HG03575 (cell line): ENCODE measurements around the gene KRTAP9-1.
"Not testable (repeated sequence)": the region's sequence is repeated elsewhere in the genome, so short reads cannot be mapped to it uniquely, and the experiment has no call there.

ENCODE experiments used
- ATAC-seq: cut with Tn5 transposase; IDR thresholded peaks from one replicate; pipeline ENCODE4 v1.9.1; 2021; ENCODE audit not compliant: unreplicated experiment, insufficient number of reproducible peaks, low FRiP score; ENCODE audit errors: extremely low read depth

The KRTAP9-1 gene

GRCh38 chr17:41189837-41190318, at the start of gene KRTAP9-1:
Gene KRTAP9-1 (plus strand): TSS chr17:41189887. CDS start chr17:41189887, 0 bp downstream.
- ATAC-seq, result not testable (repeated sequence)

- no peak for ATAC-seq
These were observed 49.1 kb upstream of the KRTAP9-1 start, which contains the start of gene KRTAP4-6 for GRCh38 chr17:41140360-41141131. Gene KRTAP4-6 (minus strand): TSS chr17:41140544. CDS start chr17:41140487, 57 bp downstream.

- ATAC-seq, result no peak
These were observed 48.3 kb upstream of the KRTAP9-1 start for GRCh38 chr17:41141361-41141760.

GRCh38 chr17:41144846-41145245, 44.8 kb upstream of the KRTAP9-1 start:
- no peak for ATAC-seq

- no peak for ATAC-seq
These were observed 44.4 kb upstream of the KRTAP9-1 start for GRCh38 chr17:41145261-41145660.

- no peak for ATAC-seq
These were observed 42.0 kb upstream of the KRTAP9-1 start for GRCh38 chr17:41147531-41148204.

- ATAC-seq, result not testable (repeated sequence)
These were observed 40.6 kb upstream of the KRTAP9-1 start for GRCh38 chr17:41148971-41149651.

- no peak for ATAC-seq
These were observed 40.1 kb upstream of the KRTAP9-1 start, which contains the start of gene KRTAP4-5 for GRCh38 chr17:41149652-41149985. Gene KRTAP4-5 (minus strand): TSS chr17:41149825. CDS start chr17:41149767, 58 bp downstream.

- no peak for ATAC-seq
These were observed 39.7 kb upstream of the KRTAP9-1 start for GRCh38 chr17:41150026-41150425.

- no peak for ATAC-seq
These were observed 38.2 kb upstream of the KRTAP9-1 start for GRCh38 chr17:41151525-41151924.

- no peak for ATAC-seq
These were observed 35.8 kb upstream of the KRTAP9-1 start for GRCh38 chr17:41153856-41154255.

GRCh38 chr17:41160190-41160589, 29.5 kb upstream of the KRTAP9-1 start:
- ATAC-seq, result not testable (repeated sequence)

- ATAC-seq, result no peak
These were observed 29.0 kb upstream of the KRTAP9-1 start, which contains the start of gene KRTAP4-4 for GRCh38 chr17:41160648-41161047. Gene KRTAP4-4 (minus strand): TSS chr17:41160748. CDS start chr17:41160691, 57 bp downstream.

- ATAC-seq, result no peak
These were observed 25.9 kb upstream of the KRTAP9-1 start for GRCh38 chr17:41163828-41164227.

GRCh38 chr17:41167561-41167960, 22.1 kb upstream of the KRTAP9-1 start:
- ATAC-seq, result no peak

GRCh38 chr17:41168121-41168520, 21.6 kb upstream of the KRTAP9-1 start, which contains the start of gene KRTAP4-3:
Gene KRTAP4-3 (minus strand): TSS chr17:41168221. CDS start chr17:41168172, 49 bp downstream.
- no peak for ATAC-seq

- ATAC-seq, result no peak
These were observed 17.8 kb upstream of the KRTAP9-1 start for GRCh38 chr17:41171886-41172285.

GRCh38 chr17:41176744-41177387, 12.8 kb upstream of the KRTAP9-1 start:
- no peak for ATAC-seq

GRCh38 chr17:41177727-41178271, 11.9 kb upstream of the KRTAP9-1 start, which contains the start of gene KRTAP4-2:
Gene KRTAP4-2 (minus strand): TSS chr17:41178221. CDS start chr17:41178164, 57 bp downstream.
- no peak for ATAC-seq
